Right lobe of liver (tissue), 4 donors: Measurements from ENCODE around the gene PRMT3.

Experiments used
- POLR2A ChIP-seq: fragments of 450-650 bp; IDR thresholded peaks from one replicate; pipeline ENCODE4 v1.6.1; 2017; ENCODE audit warnings: antibody characterized with exemption, mild to moderate bottlenecking
- TF ChIP-seq, protein P1 (sequence below), 4 donors: fragments of 200-600 bp in 3 of 4; fragments of 450-650 bp in 1 of 4; IDR thresholded peaks; one replicate each; pipeline versions ENCODE4 v1.5.1 to v1.8.0; 2016 to 2022; ENCODE audit warnings: antibody characterized with exemption in 4 of 4, mild to moderate bottlenecking in 2 of 4
- donor health status: DM: no; HTN: no; CAD: no.
- donor health status: DM: no; HTN: no; CAD: no.
- donor health status: DM: no; HTN: yes; CAD: no.

DNA sequence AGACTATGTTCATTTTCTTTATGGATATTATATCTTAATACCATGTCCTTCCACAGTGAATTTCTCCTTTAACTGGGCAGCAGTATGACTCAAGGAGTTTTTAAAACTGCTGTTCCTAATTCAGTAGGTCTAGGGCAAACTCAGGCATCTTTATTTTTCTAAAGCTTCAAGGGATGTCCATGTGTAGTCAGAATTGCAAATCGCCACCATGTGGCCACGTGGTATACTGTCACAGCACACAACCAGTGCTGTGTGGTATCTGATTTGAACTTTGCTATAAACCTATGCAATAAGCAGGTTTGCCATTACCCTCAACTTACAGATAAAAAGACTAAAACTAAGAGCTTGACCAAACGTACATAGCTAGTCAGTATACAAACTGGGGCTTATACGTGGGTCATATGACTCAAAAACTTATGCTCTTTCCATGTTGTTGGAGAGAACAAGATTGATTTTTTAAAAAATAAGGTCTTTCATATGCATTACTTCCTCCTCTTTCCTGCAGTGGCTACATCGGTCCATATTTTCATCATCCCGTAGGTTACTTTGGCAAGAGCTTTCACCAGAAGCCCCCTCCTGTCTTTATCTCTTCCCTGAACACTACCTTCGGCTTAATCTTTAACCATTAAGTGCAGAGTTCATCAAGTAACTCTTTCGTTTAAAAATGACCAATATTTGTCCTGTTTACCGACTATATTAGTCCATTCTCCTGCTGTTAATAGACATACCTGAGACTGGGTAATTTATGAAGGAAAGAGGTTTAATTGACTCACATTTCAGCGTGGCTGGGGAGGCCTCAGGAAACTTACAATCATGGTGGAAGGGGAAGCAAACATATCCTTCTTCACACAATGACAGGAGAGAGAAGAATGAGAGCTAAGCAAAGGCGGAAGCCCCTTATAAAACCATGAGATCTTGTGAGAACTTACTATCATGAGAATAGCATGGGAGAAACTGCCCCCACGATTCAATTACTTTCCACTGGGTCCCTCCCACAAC, 32.0 kb upstream of the PRMT3 start:
- TF ChIP-seq, protein P1, sequence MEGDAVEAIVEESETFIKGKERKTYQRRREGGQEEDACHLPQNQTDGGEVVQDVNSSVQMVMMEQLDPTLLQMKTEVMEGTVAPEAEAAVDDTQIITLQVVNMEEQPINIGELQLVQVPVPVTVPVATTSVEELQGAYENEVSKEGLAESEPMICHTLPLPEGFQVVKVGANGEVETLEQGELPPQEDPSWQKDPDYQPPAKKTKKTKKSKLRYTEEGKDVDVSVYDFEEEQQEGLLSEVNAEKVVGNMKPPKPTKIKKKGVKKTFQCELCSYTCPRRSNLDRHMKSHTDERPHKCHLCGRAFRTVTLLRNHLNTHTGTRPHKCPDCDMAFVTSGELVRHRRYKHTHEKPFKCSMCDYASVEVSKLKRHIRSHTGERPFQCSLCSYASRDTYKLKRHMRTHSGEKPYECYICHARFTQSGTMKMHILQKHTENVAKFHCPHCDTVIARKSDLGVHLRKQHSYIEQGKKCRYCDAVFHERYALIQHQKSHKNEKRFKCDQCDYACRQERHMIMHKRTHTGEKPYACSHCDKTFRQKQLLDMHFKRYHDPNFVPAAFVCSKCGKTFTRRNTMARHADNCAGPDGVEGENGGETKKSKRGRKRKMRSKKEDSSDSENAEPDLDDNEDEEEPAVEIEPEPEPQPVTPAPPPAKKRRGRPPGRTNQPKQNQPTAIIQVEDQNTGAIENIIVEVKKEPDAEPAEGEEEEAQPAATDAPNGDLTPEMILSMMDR (IDR thresholded peaks at IDR 0.05), result peak; percentile 42 to 71 (median 58)
- TF ChIP-seq POLR2A, result no peak
